ENCODE results near the gene DGKI. TPM values are rescaled to one million over a fixed set of nuclear protein-coding genes. Genes with fewer than 3 reads are reported as not detected.

The DGKI gene
- total and polyA plus RNA-seq, 8 donors, result under 0.01 to 5.1 (median 0.20) TPM; not detected in 3

- 38 to 48% (median 44%) methylated on average over 5 of the region's 5 CpGs for WGBS, 5 donors
- peak in 1 of 2 donors; percentile 13 for DNase-seq
- H3K27ac ChIP-seq, result no peak overlapping the region
- intact Hi-C loops (cut with DNase I; ENCODE audit: low total_unique reads), result no loop called here
- H3K36me3 ChIP-seq, result no peaks in the 10 kb centered on the region
- no peak for TF ChIP-seq EP300 (IDR thresholded peaks at IDR 0.05)
- H3K4me3 ChIP-seq, result no peak overlapping the region
- H3K27me3 ChIP-seq, result peaks cover 0 to 15% (median 6%) of the 10 kb centered on the region in 3 donors
- H3K9me3 ChIP-seq, result no peaks in the 10 kb centered on the region
- peaks cover 0 to 18% (median 0%) of the 10 kb centered on the region in 4 donors for H3K4me1 ChIP-seq
Observed at GRCh38 chr7:137755846-137756651, 90.7 kb downstream of the DGKI start.

- peaks cover 0 to 15% (median 6%) of the 10 kb centered on the region in 3 donors for H3K27me3 ChIP-seq
- DNase-seq, result no peak
- peaks cover 0 to 18% (median 0%) of the 10 kb centered on the region in 4 donors for H3K4me1 ChIP-seq
- no peaks in the 10 kb centered on the region for H3K36me3 ChIP-seq
- intact Hi-C loops (cut with DNase I; ENCODE audit: low total_unique reads), result no loop called here
- H3K9me3 ChIP-seq, result no peaks in the 10 kb centered on the region
- no peak overlapping the region for H3K4me3 ChIP-seq
- no peak overlapping the region for H3K27ac ChIP-seq
- TF ChIP-seq POLR2AphosphoS5 (IDR thresholded peaks at IDR 0.05) (no peak), POLR2A (IDR thresholded peaks at IDR 0.05) (no peak), EP300 (IDR thresholded peaks at IDR 0.05) (no peak), CTCF (IDR thresholded peaks at IDR 0.05) (no peak)
- WGBS, 5 donors, result 30 to 51% (median 40%) methylated on average over 4 of the region's 4 CpGs
Observed at GRCh38 chr7:137755427-137755826, 91.3 kb downstream of the DGKI start.

- peak in 1 of 2 donors; percentile 57 for DNase-seq
Observed at GRCh38 chr7:137753948-137754851, 92.6 kb downstream of the DGKI start.

GRCh38 chr7:137753575-137753947, 93.2 kb downstream of the DGKI start:
- WGBS, 5 donors, result 43 to 59% (median 50%) methylated on average over 3 of the region's 3 CpGs
- no peaks in the 10 kb centered on the region for H3K9me3 ChIP-seq
- TF ChIP-seq CTCF (IDR thresholded peaks at IDR 0.05) (no peak), POLR2AphosphoS5 (IDR thresholded peaks at IDR 0.05) (no peak), EP300 (IDR thresholded peaks at IDR 0.05) (no peak), POLR2A (IDR thresholded peaks at IDR 0.05) (no peak)
- no peak for DNase-seq
- H3K27ac ChIP-seq, result no peak overlapping the region
- H3K4me1 ChIP-seq, result peaks cover 0 to 18% (median 0%) of the 10 kb centered on the region in 4 donors
- H3K4me3 ChIP-seq, result no peak overlapping the region
- intact Hi-C loops (cut with DNase I; ENCODE audit: low total_unique reads), result no loop called here
- no peaks in the 10 kb centered on the region for H3K36me3 ChIP-seq
- H3K27me3 ChIP-seq, result peaks cover 0 to 19% (median 6%) of the 10 kb centered on the region in 3 donors

More at GRCh38 chr7:137753948-137754851, 92.6 kb downstream of the DGKI start:
- intact Hi-C loops (cut with DNase I; ENCODE audit: low total_unique reads), result no loop called here
- TF ChIP-seq POLR2A (IDR thresholded peaks at IDR 0.05), result no peak
- no peak for TF ChIP-seq POLR2AphosphoS5 (IDR thresholded peaks at IDR 0.05)
- TF ChIP-seq CTCF (IDR thresholded peaks at IDR 0.05), result no peak
- TF ChIP-seq EP300 (IDR thresholded peaks at IDR 0.05), result no peak
- peaks cover 0 to 18% (median 0%) of the 10 kb centered on the region in 4 donors for H3K4me1 ChIP-seq
- H3K27me3 ChIP-seq, result peaks cover 0 to 16% (median 6%) of the 10 kb centered on the region in 3 donors
- 10 to 25% (median 14%) methylated on average over 11 of the region's 11 CpGs for WGBS, 5 donors
- no peak overlapping the region for H3K4me3 ChIP-seq
- H3K36me3 ChIP-seq, result no peaks in the 10 kb centered on the region
- no peaks in the 10 kb centered on the region for H3K9me3 ChIP-seq
- H3K27ac ChIP-seq, result no peak overlapping the region

Measured in stomach (tissue), 9 donors.